ENCODE results near the gene DBT. TPM values are rescaled to one million over a fixed set of nuclear protein-coding genes. Genes with fewer than 3 reads are reported as not detected.

Gene DBT
- total and polyA plus RNA-seq, 2 of the 8 experiments (the other 6 are each of a cell fraction or from before 2014, with no cell fraction given) = 3.3 to 24.6 TPM

- TF ChIP-seq CHD7 (IDR thresholded peaks at IDR 0.05; ENCODE audit: insufficient replicate concordance, low read length) (no peak), POU5F1 (IDR thresholded peaks at IDR 0.05; ENCODE audit: low read depth, low read length) (no peak), SUZ12 (IDR thresholded peaks at IDR 0.05; ENCODE audit: low read length) (no peak), CHD2 (IDR thresholded peaks at IDR 0.05; ENCODE audit: low read length) (no peak), ATF2 (IDR thresholded peaks at IDR 0.05; ENCODE audit: low read length) (no peak), SIN3A (conservative IDR thresholded peaks at IDR 0.05 in 1 of 2, IDR thresholded peaks at IDR 0.05 in 1 of 2; ENCODE audit: low read depth in 1 of 2, low read length in 2 of 2) (no peak), TAF7 (optimal IDR thresholded peaks at IDR 0.05; ENCODE audit: borderline replicate concordance, low read depth, low read length) (no peak), POLR2A (IDR thresholded peaks at IDR 0.05; ENCODE audit: control extremely low read depth in 1 of 2, low read depth in 2 of 2, low read length in 2 of 2) (no peak), ZNF274 (IDR thresholded peaks at IDR 0.05; ENCODE audit: borderline replicate concordance, extremely low read depth, low read length) (no peak), RXRA (IDR thresholded peaks at IDR 0.05; ENCODE audit: insufficient read depth, low read depth, low read length) (no peak)
These were observed 61.7 kb downstream of the DBT start (continued) for GRCh38 chr1:100187912-100188311.

Measured in H1 (cell line).